ENCODE measurements around the gene SERPINB11.
"Not testable (repeated sequence)": the region's sequence is repeated elsewhere in the genome, so short reads cannot be mapped to it uniquely, and the experiment has no call there.

Gene SERPINB11

DNA sequence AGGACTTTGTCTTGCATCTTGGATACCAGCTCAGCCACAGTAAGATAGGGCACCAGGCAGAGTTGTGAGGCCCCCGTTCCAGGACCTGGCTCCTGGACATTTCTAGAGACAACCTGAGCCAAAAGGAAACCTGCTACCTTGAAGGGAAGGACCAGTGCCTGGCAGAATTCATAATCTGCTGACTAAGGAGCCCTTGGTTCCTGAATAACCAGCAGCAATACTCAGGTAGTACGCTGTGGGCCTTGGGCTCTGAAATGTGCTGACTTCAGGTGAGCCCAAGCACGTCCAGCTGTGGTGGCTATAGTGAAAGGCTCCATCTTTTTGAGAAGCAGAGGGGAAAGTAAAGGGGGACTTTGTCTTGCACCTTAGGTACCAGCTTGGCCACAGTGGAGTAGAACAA is 28.5 kb downstream of the SERPINB11 start:
- DNase-seq = no peak

DNA sequence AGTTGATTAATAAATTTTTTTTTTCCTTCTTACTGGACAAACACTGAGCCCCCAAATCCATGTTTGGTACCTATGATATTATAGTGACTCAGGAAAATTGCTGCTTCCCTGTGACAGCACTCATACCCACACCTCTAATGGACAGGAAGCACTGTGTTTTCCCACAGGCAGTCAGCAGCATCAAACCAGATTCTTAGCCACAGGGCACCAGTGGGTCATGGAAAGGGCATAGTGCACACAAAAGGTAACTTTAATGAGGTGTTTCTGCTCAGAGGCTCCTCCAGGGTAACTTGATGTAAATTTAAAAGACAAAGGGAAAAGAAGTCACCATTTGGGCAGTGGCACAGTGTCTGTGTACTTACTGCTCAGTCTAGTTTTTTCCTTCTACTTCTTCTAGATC is 34.1 kb downstream of the SERPINB11 start:
- DNase-seq = no peak

DNA sequence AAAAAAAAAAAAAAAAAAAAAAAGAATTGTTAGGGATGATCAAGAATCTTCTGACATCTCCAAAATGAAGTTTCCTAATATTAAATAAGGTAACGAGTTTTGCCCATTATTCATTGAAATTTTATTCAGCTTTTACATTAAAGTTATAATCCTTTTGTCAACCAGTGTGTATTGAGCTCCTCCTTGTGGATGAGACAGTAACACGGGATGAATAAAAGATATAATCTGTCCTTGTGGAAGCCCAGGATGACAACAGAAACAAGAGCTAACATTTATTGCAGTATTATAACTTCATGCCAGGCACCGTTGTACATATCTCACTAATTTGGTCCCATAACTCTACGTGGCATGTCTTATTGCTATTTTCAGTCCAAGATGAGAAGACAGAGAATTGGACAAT is 39.0 kb downstream of the SERPINB11 start:
- no peak for DNase-seq

DNA sequence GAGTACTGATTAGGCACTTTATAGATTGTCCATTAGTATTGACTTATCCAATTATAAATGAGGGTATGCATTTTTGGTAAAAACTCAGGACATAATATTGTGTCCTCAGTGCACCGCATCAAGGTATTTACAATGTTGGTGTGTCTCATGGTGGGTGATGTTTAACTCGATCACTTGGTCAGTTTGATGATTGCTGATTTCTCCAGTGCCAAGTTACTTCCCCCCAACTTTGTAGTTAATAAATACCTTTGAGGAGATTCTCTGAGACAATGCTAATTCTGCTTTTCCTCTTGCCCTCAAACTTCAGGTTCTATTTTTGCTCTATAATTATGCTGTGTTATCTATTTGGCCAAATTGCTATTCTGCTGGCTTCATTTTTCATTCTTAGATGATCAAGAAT is 44.2 kb downstream of the SERPINB11 start:
- DNase-seq = no peak

DNA sequence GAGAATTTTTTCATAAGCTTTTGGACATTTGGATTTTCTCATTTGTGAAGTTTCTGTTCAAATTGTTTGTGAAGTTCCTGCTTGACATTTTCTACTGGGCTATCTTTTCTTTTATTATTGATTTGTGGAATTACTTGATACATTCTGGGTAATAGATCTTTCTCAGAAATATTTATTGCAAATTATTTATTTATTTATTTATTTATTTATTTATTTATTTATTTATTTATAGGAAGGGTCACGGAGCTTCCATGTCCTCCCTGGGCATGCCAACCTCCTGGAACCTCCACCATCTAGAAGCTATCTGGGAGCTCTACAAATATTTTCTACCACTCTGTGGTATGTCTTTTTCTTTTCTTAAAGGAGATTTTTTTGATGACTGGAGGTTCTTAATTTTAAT is 46.7 kb downstream of the SERPINB11 start:
- DNase-seq = no peak

DNA sequence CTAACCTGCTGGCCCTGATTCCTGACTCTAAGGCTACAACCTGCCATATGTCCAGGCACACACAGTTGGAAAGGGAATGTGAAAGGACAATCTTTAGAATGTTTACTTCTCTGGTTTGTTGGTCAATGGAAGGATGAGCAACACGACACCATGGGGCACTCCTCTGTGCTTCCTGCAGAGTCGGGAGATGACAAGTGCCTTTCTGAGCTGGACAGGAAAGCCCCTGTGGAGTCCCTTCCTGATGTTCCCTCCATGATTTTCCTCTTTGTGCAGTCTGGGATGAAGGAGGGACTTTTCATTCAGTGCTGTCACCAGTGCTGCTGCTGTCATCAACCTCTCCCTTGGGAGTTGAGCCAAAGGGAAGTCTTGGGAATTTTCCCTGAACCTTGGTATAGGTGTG is 49.9 kb downstream of the SERPINB11 start:
- DNase-seq = no peak

DNA sequence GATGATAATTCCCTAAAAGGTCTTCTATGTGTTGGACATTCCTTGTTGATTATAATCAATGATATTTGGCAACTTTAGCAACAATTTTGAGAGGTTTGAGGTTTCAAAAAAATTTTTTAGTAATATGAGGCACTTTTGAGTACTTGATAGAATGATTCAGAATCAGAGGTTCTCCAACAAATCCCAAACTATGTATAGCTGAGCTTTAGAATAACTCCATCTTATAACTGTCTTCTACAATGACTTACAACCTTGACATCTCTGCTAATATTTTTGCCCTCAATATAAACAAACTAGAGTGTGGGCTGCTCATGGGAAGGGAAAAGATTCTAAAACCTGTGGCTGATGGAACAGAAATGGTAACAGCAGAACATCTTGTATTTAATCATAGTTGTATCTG is 50.9 kb downstream of the SERPINB11 start:
- DNase-seq = no peak

DNA sequence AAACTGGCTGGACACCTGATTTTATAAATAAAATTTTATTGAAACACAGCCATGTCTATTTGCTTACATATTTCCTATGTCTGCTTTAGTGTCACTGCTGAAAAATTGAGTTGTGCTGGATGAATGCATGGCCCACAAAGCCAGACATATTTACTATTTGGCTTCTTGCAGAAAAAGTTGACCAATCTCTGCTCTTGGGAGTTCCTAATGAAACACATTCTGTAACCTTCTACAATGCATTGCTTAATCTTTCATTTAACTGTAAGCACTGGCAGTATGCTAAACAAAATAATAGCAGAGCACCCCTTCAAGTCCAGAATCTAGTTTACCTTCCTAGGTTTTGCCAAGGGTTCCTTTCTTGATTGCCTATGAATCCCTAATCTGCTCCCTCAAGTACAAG is 54.8 kb downstream of the SERPINB11 start:
- no peak for DNase-seq

DNA sequence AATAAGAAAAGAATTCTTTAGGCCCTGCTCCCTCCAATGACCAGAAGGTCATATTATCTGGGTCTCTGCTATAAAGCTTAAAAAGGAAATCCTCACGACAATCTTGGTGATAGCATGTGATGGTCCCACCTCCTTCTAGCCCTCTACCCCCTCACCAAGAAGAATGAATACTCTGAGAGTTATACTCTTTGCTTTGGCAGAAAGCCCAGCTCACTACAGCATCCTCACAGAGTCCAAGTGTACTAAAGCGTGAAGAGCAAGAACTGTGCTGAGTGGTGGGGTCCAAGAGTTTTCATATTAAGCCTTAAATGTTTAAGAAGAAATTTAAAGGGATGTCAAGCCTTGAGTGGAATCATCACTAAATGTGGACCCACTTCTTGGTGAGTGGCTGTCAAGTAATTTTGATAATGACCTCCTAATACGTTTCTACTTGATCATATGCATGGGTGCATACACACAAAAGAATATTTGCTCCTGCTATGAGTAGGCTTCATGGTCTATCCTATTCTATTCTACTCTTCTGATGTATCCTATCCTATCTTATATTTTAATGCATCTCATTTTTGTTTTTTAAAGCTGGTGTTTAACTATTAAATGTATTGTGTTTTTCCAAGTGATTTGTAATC is 56.0 kb downstream of the SERPINB11 start:
- DNase-seq = no peak

DNA sequence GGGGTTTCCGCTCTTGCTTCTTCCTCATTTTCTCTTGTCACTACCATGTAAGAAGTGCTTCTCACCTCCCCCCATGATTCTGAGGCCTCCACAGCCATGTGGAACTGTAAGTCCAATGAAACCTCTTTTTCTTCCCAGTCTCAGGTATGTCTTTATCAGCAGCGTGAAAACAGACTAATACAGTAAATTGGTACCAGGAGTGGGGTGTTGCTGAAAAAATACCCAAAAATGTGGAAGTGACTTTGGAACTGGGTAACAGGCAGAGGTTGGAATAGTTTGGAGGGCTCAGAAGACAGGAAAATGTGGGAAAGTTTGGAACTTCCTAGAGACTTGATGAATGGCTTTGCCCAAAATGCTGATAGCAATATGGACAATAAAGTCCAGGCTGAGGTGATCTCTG is 57.0 kb downstream of the SERPINB11 start:
- DNase-seq = not testable (repeated sequence)

DNA sequence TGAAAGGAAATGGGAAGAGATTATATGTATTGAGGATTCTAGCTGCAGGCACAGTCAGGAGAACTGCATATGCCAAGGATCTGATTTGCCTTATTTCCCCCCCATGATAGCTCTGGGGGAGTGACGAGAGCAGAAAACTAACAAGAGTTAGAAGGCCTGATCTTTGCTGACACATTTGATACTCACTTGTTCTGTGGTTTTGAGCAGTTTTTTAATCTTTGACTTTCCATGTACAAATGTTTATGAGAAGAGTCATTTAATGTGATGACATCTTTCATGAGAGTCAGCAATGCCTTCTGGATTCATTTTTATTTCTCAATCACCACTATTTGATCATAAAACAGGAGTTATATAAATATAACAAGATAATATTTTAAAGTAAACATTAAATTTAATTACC is 59.8 kb downstream of the SERPINB11 start:
- no peak for DNase-seq

DNA sequence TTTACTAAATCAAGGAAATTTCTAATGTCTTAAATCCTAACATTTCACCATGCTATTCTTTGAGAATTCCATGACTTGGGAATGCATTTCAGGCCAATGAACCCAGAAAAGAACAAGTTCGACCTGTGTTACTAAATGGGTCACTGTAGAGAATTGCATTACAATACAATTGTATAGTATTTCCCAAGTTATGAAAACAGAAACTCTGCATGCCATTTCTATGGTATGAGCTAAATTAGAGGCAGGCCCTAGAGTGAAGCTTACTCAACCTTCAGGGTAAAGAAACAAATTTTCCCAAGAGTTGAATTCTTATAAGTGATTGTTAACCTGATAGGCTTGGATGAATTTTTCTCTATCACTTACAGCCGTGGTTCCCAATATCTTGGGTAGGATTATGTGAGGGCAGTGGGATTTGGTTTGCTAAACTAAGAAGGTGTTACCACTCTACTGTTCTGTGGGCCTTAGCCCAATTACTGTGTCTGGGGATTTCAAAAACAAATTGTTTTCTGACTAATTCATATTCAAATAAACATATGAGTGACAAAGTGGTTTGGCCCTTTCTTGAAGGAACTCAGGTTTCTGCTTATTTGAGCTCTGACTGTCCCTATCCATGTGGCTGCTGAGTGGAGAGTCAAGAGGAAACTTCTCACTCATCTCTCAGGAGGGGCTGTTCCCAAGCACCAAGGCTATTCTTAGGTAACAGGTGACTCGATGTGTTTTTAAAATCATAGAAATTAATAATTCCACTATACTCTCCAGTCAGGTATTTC is 61.3 kb downstream of the SERPINB11 start:
- no peak for DNase-seq

DNA sequence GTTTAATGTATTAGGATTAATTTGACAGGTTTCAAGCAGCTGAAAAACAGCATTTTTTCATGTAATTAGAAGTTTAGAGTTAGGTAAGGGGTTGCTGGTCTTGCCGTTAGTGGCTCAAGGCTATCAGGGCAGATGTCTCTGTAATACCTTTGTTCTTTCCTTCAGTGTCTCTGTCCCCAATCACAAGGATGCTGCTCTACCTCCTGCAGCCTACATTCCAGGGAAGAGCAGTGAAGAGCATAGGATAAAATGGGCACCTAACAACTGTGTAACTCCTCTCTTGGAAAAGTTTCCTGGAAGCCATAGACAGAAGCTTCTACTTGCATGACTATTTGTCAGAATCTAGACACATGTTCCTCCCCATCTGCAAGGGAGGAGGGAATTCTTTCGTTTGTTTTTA is 63.1 kb downstream of the SERPINB11 start:
- DNase-seq = no peak
